Smooth muscle cell (in vitro differentiated cells): ENCODE results near the gene ZBTB7B. TPM values are rescaled to one million over a fixed set of nuclear protein-coding genes. Genes with fewer than 3 reads are reported as not detected.

Experiments used
- DNase-seq: peaks from one replicate; lab custom pipeline; 2025; ENCODE audit not compliant: unreplicated experiment; lab: John Stamatoyannopoulos, UW
- H2AFZ ChIP-seq: fragments of 200-600 bp; sonication (generic); 2 replicates; pipeline ENCODE4 v1.6.0; 2016; ENCODE audit warnings: antibody characterized with exemption, low read depth, mild to moderate bottlenecking
- H3F3A ChIP-seq: fragments of 200-600 bp; sonication (generic); 2 replicates; pipeline ENCODE4 v1.6.0; 2017; ENCODE audit warnings: antibody characterized with exemption, low read depth
- H3K27ac ChIP-seq: fragments of 200-600 bp; sonication (generic); 2 replicates; pipeline ENCODE4 v1.5.1; 2016; ENCODE audit warnings: low read depth, mild to moderate bottlenecking
- H3K27me3 ChIP-seq: fragments of 200-600 bp; sonication (generic); 2 replicates; pipeline ENCODE4 v1.6.1; 2016; ENCODE audit warnings: low read depth, mild to moderate bottlenecking
- H3K36me3 ChIP-seq: fragments of 200-600 bp; sonication (generic); 2 replicates; pipeline ENCODE4 v1.5.1; 2016; ENCODE audit warnings: low read depth
- H3K4me1 ChIP-seq: fragments of 200-600 bp; sonication (generic); 2 replicates; pipeline ENCODE4 v1.5.1; 2016; ENCODE audit warnings: low read depth
- H3K4me2 ChIP-seq: fragments of 200-600 bp; sonication (generic); 2 replicates; pipeline ENCODE4 v1.6.0; 2016; ENCODE audit warnings: mild to moderate bottlenecking
- H3K4me3 ChIP-seq: fragments of 200-600 bp; sonication (generic); 2 replicates; pipeline ENCODE4 v1.5.1; 2016; ENCODE audit warnings: mild to moderate bottlenecking
- H3K79me2 ChIP-seq: fragments of 200-600 bp; sonication (generic); 2 replicates; pipeline ENCODE4 v1.6.0; 2016; ENCODE audit warnings: low read depth, mild to moderate bottlenecking
- H3K9ac ChIP-seq: fragments of 200-600 bp; sonication (generic); 2 replicates; pipeline ENCODE4 v1.6.0; 2016; ENCODE audit warnings: low read depth
- H3K9me3 ChIP-seq: fragments of 200-600 bp; sonication (generic); replicated peaks from 2 replicates; pipeline ENCODE4 v1.5.1; 2016; ENCODE audit warnings: low read depth
- H4K20me1 ChIP-seq: fragments of 200-600 bp; sonication (generic); 2 replicates; pipeline ENCODE4 v1.6.0; 2016; ENCODE audit warnings: low read depth
- CTCF ChIP-seq: fragments of 200-600 bp; sonication (generic); IDR thresholded peaks from 2 replicates; pipeline ENCODE4 v1.5.1; 2017; ENCODE audit warnings: borderline replicate concordance, mild to moderate bottlenecking, antibody characterized with exemption; ENCODE audit not compliant: insufficient read depth, poor library complexity, severe bottlenecking
- WGBS: methylation state at CpG from one replicate; pipeline ENCODE4 v1.1.7; 2016; ENCODE audit warnings: low lambda C conversion rate; 5-methylcytosine and 5-hydroxymethylcytosine counted together
- polyA plus RNA-seq: library from polyadenylated mRNA; unstranded; fragments of >200 nt; fragmentation: Nextera tagmentation; extraction: Ambion mirVana; gene quantifications from 2 replicates; pipeline ENCODE4 v1.2.1, GENCODE V29; 2016
- total RNA-seq: library from RNA; depleted of rRNA; stranded (reverse); fragments of >200 nt; gene quantifications from 2 replicates; pipeline ENCODE4 v1.2.3, GENCODE V29; 2014

The ZBTB7B gene
- total and polyA plus RNA-seq, 2 experiments from 2014 or later: 7.5 to 15.5 TPM

- Histone ChIP-seq H2AFZ (no peak overlapping the region), H4K20me1 (peaks cover 39% of the 10 kb centered on the region), H3K4me2 (no peak overlapping the region), H3K79me2 (peaks cover 43% of the 10 kb centered on the region), H3K27ac (peak overlapping the region; percentile 16), H3K4me3 (no peak overlapping the region), H3K9me3 (no peaks in the 10 kb centered on the region), H3K27me3 (no peaks in the 10 kb centered on the region), H3K36me3 (peaks cover 5% of the 10 kb centered on the region), H3F3A (peaks cover 30% of the 10 kb centered on the region), H3K9ac (no peak overlapping the region), H3K4me1 (peaks cover 31% of the 10 kb centered on the region)
- no peak for TF ChIP-seq CTCF
- no peak for DNase-seq
- 97% methylated on average over 7 of the region's 7 CpGs for WGBS
Measured at GRCh38 chr1:154966111-154966510, 36.5 kb upstream of the ZBTB7B start.

GRCh38 chr1:154967331-154967950 lies 35.2 kb upstream of the ZBTB7B start:
- 91% methylated on average over 5 of the region's 5 CpGs for WGBS
- H3F3A ChIP-seq: peaks cover 43% of the 10 kb centered on the region
- no peak for DNase-seq
- H3K9me3 ChIP-seq: no peaks in the 10 kb centered on the region
- peak overlapping the region; percentile 94 for H3K4me2 ChIP-seq
- no peak overlapping the region for H3K4me3 ChIP-seq
- H4K20me1 ChIP-seq: peaks cover 39% of the 10 kb centered on the region
- no peak overlapping the region for H2AFZ ChIP-seq
- no peak overlapping the region for H3K9ac ChIP-seq
- no peak for TF ChIP-seq CTCF
- H3K4me1 ChIP-seq: peaks cover 42% of the 10 kb centered on the region
- peaks cover 5% of the 10 kb centered on the region for H3K36me3 ChIP-seq
- no peaks in the 10 kb centered on the region for H3K27me3 ChIP-seq
- peaks cover 43% of the 10 kb centered on the region for H3K79me2 ChIP-seq
- H3K27ac ChIP-seq: peak overlapping the region; percentile 98

- 74% methylated on average over 3 of the region's 3 CpGs for WGBS
- H3K4me3 ChIP-seq: peak overlapping the region; percentile 55
- peaks cover 39% of the 10 kb centered on the region for H4K20me1 ChIP-seq
- DNase-seq: no peak
- no peaks in the 10 kb centered on the region for H3K27me3 ChIP-seq
- H3K4me1 ChIP-seq: peaks cover 46% of the 10 kb centered on the region
- H3K79me2 ChIP-seq: peaks cover 43% of the 10 kb centered on the region
- H3K36me3 ChIP-seq: peaks cover 2% of the 10 kb centered on the region
- no peak overlapping the region for H2AFZ ChIP-seq
- peaks cover 47% of the 10 kb centered on the region for H3F3A ChIP-seq
- H3K9me3 ChIP-seq: no peaks in the 10 kb centered on the region
- peak overlapping the region; percentile 94 for H3K4me2 ChIP-seq
- peak overlapping the region; percentile 73 for H3K9ac ChIP-seq
- H3K27ac ChIP-seq: peak overlapping the region; percentile 98
- TF ChIP-seq CTCF: no peak
Measured at GRCh38 chr1:154968731-154969130, 33.9 kb upstream of the ZBTB7B start.

- DNase-seq: no peak
- TF ChIP-seq CTCF: no peak
- Histone ChIP-seq H3K4me1 (peaks cover 46% of the 10 kb centered on the region), H2AFZ (no peak overlapping the region), H3K27ac (peak overlapping the region; percentile 98), H3K9ac (peak overlapping the region; percentile 73), H3K36me3 (no peaks in the 10 kb centered on the region), H3K4me3 (peak overlapping the region; percentile 55), H4K20me1 (peaks cover 39% of the 10 kb centered on the region), H3K9me3 (no peaks in the 10 kb centered on the region), H3F3A (peaks cover 47% of the 10 kb centered on the region), H3K27me3 (no peaks in the 10 kb centered on the region), H3K79me2 (peaks cover 43% of the 10 kb centered on the region), H3K4me2 (peak overlapping the region; percentile 94)
- 20% methylated on average over 5 of the region's 5 CpGs for WGBS
Measured at GRCh38 chr1:154969246-154969645, 33.4 kb upstream of the ZBTB7B start.
